Type B pancreatic cell (in vitro differentiated cells): Measurements from ENCODE around the gene MYO1C. TPM values are rescaled to one million over a fixed set of nuclear protein-coding genes. Genes with fewer than 3 reads are reported as not detected.
"Not testable (repeated sequence)": the region's sequence is repeated elsewhere in the genome, so short reads cannot be mapped to it uniquely, and the experiment has no call there.

Experiments used
- DNase-seq: peaks from one replicate; pipeline ENCODE4 v3.0.0; 2021; ENCODE audit warnings: mixed read lengths; ENCODE audit not compliant: unreplicated experiment; ENCODE audit errors: extremely low spot score
- H3K27ac Mint-ChIP-seq: 2 replicates; pipeline ENCODE4 v1.8.0; 2021; ENCODE audit warnings: mild to moderate bottlenecking, mixed read lengths
- H3K27me3 Mint-ChIP-seq: 2 replicates; pipeline ENCODE4 v1.8.0; 2021; ENCODE audit warnings: mixed read lengths
- H3K36me3 Mint-ChIP-seq: 2 replicates; pipeline ENCODE4 v1.8.0; 2021; ENCODE audit warnings: mixed read lengths
- H3K4me1 Mint-ChIP-seq: one replicate; pipeline ENCODE4 v1.8.0; 2021; ENCODE audit warnings: mixed read lengths; ENCODE audit not compliant: unreplicated experiment
- H3K4me3 Mint-ChIP-seq: 2 replicates; pipeline ENCODE4 v1.8.0; 2021; ENCODE audit warnings: mild to moderate bottlenecking, mixed read lengths
- H3K9me3 Mint-ChIP-seq: 2 replicates; pipeline ENCODE4 v1.8.0; 2021; ENCODE audit warnings: mixed read lengths
- total RNA-seq: library from RNA; stranded (reverse); gene quantifications from 2 replicates; pipeline ENCODE4 v1.2.1, GENCODE V29; 2021; ENCODE audit warnings: low replicate concordance
- TF ChIP-seq, protein P1 (sequence below): fragments of 200-600 bp; sonication (generic); conservative IDR thresholded peaks from 2 replicates; pipeline ENCODE4 v1.5.0; 2021; ENCODE audit warnings: antibody characterized with exemption, mild to moderate bottlenecking

The MYO1C gene
- total RNA-seq, 1 donor from 2014 or later, result 73.6 TPM

DNA sequence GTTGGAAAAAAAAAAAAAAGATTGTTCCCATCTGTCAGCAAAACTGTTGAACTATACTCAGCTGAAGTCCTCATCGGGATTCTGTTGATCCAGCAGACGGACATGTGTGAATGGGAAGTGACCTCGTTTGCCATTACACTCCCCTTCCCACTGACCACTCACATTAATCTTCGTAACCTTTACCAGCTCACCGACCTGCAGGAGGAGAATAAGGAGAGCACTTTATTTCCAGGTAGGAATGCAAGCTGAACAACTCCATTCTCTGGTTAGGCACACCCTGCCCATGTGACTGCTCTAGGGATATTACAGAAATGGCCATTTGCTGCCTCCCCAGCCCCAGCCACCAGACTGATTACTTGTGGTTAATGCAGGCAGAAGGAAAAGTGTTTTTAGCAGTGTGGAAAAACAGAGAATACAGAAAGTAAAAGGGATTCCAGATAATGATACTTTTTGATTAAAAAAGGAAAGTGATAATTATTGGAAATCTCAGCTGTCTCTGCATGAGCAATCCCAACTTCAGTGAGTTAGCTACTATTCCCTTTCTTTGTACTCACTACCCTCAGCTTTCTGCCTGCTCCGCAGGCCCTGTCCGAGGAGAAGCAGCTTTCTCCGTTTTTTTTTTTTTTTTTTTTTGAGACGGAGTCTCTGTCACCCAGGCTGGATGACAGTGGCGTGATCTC lies 68.9 kb downstream of the MYO1C start:
- H3K9me3 Mint-ChIP-seq, result no peaks in the 10 kb centered on the region
- TF ChIP-seq, protein P1, sequence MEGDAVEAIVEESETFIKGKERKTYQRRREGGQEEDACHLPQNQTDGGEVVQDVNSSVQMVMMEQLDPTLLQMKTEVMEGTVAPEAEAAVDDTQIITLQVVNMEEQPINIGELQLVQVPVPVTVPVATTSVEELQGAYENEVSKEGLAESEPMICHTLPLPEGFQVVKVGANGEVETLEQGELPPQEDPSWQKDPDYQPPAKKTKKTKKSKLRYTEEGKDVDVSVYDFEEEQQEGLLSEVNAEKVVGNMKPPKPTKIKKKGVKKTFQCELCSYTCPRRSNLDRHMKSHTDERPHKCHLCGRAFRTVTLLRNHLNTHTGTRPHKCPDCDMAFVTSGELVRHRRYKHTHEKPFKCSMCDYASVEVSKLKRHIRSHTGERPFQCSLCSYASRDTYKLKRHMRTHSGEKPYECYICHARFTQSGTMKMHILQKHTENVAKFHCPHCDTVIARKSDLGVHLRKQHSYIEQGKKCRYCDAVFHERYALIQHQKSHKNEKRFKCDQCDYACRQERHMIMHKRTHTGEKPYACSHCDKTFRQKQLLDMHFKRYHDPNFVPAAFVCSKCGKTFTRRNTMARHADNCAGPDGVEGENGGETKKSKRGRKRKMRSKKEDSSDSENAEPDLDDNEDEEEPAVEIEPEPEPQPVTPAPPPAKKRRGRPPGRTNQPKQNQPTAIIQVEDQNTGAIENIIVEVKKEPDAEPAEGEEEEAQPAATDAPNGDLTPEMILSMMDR, result no peak
- peaks cover 20% of the 10 kb centered on the region for H3K36me3 Mint-ChIP-seq
- DNase-seq, result no peak
- peak overlapping the region; percentile 80 for H3K27ac Mint-ChIP-seq
- H3K4me1 Mint-ChIP-seq, result peaks cover 8% of the 10 kb centered on the region
- no peak overlapping the region for H3K4me3 Mint-ChIP-seq
- H3K27me3 Mint-ChIP-seq, result no peaks in the 10 kb centered on the region

DNA sequence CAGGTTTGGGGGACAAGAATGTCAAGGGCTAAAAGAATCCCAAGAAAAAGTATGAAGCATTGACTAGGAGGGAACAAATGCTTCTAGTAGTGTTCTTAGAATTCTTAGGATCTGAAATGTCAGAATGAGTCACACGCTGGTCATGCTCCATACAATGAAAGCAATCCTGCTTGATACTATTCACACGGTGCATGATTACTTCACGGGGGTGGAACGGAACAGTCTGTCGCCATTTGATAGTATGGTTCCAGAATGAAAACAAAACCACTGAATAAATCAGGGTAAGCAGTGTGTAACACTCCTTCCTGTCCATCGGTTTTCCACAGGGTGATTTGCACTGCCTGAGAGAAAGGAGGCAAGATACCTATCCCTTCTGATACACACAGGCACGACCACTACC lies 69.6 kb downstream of the MYO1C start:
- Mint-ChIP-seq H3K27me3 (no peaks in the 10 kb centered on the region), H3K4me1 (peaks cover 8% of the 10 kb centered on the region), H3K9me3 (no peaks in the 10 kb centered on the region), H3K4me3 (no peak overlapping the region), H3K27ac (peak overlapping the region; percentile 80), H3K36me3 (peaks cover 20% of the 10 kb centered on the region)
- DNase-seq, result no peak
- TF ChIP-seq, protein P1, result no peak

DNA sequence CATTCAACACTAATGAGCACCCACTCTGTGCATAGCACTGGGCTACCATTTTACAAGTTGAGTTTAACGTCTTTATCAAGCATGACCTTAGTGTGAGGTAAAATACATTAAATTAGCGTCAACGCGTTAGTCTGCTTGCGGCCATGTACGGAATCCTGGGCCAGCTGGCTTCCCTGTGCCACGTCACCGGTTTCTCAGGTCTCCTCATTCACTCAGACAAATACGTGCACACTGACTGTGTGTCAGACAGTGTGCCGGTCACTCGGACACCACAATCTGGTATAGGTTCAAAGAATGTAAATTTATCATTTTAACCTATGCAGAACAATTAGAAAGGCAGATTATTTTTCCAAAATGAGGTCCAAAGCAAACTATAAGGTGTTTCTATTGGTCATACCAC lies 71.0 kb downstream of the MYO1C start:
- H3K4me1 Mint-ChIP-seq, result peaks cover 8% of the 10 kb centered on the region

DNA sequence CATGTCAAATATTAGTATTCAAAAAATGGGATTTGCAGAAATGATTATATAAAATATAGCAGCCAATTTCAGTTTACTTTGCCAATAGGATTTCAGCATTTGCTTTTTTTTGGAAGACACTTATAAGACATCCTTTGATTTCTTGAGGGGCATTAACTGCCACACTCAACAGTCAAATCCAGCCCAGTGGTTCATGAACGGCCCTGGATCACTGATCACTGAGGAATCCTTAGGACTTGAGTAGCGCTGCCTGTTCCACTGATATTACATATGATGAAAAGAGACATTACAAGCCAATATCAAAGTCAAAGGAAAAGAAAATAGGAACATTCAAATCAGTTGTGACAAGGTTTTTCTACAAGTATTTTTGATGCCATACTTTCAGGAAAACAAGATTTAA lies 71.5 kb downstream of the MYO1C start:
- Mint-ChIP-seq H3K27ac (no peak overlapping the region), H3K9me3 (no peaks in the 10 kb centered on the region), H3K4me3 (no peak overlapping the region), H3K27me3 (no peaks in the 10 kb centered on the region), H3K36me3 (peaks cover 20% of the 10 kb centered on the region), H3K4me1 (peaks cover 8% of the 10 kb centered on the region)
- TF ChIP-seq, protein P1, result no peak
- DNase-seq, result no peak

More for the DNA sequence above, 71.0 kb downstream of the MYO1C start:
- no peak overlapping the region for H3K4me3 Mint-ChIP-seq
- no peak overlapping the region for H3K27ac Mint-ChIP-seq
- H3K27me3 Mint-ChIP-seq, result no peaks in the 10 kb centered on the region
- TF ChIP-seq, protein P1, result no peak
- H3K36me3 Mint-ChIP-seq, result peaks cover 20% of the 10 kb centered on the region
- no peak for DNase-seq
- H3K9me3 Mint-ChIP-seq, result no peaks in the 10 kb centered on the region

DNA sequence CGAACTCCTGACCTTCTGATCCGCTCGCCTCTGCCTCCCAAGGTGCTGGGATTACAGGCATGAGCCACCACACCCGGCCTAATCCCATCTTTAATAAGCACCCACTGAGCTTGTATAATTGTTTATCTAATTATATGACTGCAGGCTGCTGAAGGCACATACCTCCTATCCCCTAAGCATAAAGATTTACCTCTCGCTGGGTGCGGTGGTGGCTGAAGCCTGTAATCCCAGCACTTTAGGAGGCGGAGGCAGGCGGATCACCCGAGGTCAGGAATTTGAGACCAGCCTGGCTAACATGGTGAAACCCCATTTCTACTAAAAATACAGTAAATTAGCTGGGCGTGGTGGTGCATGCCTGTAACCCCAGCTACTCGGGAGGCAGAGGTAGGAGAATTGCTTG lies 72.3 kb downstream of the MYO1C start:
- TF ChIP-seq, protein P1, result no peak
- Mint-ChIP-seq H3K27me3 (no peaks in the 10 kb centered on the region), H3K36me3 (peaks cover 15% of the 10 kb centered on the region), H3K4me1 (peaks cover 8% of the 10 kb centered on the region), H3K9me3 (no peaks in the 10 kb centered on the region), H3K4me3 (no peak overlapping the region), H3K27ac (no peak overlapping the region)
- DNase-seq, result no peak

DNA sequence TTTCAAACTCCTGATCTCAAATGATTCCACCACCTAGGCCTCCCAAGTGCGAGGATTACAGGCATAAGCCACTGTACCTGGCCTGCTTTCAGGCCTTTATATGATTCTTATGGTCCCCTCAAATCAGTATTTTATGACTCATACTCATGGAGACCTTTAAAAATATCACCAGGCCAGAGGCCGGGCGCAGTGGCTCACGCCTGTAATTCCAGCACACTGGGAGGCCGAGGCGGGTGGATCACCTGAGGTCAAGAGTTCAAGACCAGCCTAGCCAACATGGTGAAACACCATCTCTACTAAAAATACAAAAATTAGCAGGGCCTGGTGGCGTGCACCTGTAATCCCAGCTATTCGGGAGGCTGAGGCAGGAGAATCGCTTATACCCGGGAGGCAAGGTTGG lies 74.0 kb downstream of the MYO1C start:
- H3K4me3 Mint-ChIP-seq, H3K36me3 Mint-ChIP-seq, H3K4me1 Mint-ChIP-seq, H3K27ac Mint-ChIP-seq, H3K9me3 Mint-ChIP-seq, H3K27me3 Mint-ChIP-seq, DNase-seq: not testable (repeated sequence)
